NB4 (cell line): ENCODE measurements around the gene LANCL2.

ENCODE experiments used
- CTCF ChIP-seq: IDR thresholded peaks from one replicate; pipeline ENCODE4 v1.5.1; 2012; ENCODE audit warnings: low read depth, low read length
- POLR2A ChIP-seq: IDR thresholded peaks from 2 replicates; pipeline ENCODE4 v1.6.1; 2011; ENCODE audit warnings: mild to moderate bottlenecking; ENCODE audit not compliant: insufficient read length; ENCODE audit errors: extremely low read depth

- TF ChIP-seq CTCF = no peak
- no peak for TF ChIP-seq POLR2A
These were observed 83.4 kb downstream of the LANCL2 start for GRCh38 chr7:55448526-55448925.
